ENCODE measurements around the gene UNC45A.
"Not testable (repeated sequence)": the region's sequence is repeated elsewhere in the genome, so short reads cannot be mapped to it uniquely, and the experiment has no call there.

DNA sequence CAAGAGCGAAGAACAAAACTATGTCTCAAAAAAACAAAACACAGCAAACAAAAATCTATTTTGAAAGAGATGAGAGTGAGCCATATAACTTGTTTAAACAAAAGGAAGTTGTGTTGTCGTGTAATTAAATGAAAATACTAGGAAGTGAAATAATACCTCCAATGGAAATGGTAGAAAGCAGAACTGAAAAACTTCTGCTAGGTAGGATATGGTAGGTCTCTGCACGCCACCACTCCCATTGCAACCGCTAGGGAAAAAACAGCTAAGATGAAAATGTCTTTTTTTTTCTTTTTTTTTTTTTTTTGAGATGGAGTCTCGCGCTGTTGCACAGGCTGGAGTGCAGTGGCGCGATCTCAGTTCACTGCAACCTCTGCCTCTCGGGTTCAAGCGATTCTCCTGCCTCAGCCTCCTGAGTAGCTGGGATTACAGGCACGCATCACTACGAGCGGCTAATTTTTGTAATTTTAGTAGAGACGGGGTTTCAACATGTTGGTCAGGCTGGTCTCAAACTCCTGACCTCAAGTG, 37.9 kb upstream of the UNC45A start:
- TF ChIP-seq, protein P1, sequence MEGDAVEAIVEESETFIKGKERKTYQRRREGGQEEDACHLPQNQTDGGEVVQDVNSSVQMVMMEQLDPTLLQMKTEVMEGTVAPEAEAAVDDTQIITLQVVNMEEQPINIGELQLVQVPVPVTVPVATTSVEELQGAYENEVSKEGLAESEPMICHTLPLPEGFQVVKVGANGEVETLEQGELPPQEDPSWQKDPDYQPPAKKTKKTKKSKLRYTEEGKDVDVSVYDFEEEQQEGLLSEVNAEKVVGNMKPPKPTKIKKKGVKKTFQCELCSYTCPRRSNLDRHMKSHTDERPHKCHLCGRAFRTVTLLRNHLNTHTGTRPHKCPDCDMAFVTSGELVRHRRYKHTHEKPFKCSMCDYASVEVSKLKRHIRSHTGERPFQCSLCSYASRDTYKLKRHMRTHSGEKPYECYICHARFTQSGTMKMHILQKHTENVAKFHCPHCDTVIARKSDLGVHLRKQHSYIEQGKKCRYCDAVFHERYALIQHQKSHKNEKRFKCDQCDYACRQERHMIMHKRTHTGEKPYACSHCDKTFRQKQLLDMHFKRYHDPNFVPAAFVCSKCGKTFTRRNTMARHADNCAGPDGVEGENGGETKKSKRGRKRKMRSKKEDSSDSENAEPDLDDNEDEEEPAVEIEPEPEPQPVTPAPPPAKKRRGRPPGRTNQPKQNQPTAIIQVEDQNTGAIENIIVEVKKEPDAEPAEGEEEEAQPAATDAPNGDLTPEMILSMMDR (IDR thresholded peaks at IDR 0.05; ENCODE audit: poor library complexity) = not testable (repeated sequence)
- not testable (repeated sequence) for TF ChIP-seq EZH2 (IDR thresholded peaks at IDR 0.05; ENCODE audit: borderline replicate concordance)
